ENCODE data around the gene DEGS2.

- TF ChIP-seq POLR2A (IDR thresholded peaks at IDR 0.05) (no peak), CTCF (IDR thresholded peaks at IDR 0.05) (no peak), POLR2AphosphoS5 (IDR thresholded peaks at IDR 0.05) (no peak), EP300 (IDR thresholded peaks at IDR 0.05) (no peak)
Measured at GRCh38 chr14:100168506-100168905, 9.1 kb upstream of the DEGS2 start.

Data from upper lobe of left lung (tissue), 4 donors.